Skin of body (tissue), 2 donors: ENCODE results near the gene ZNF628. TPM values are rescaled to one million over a fixed set of nuclear protein-coding genes. Genes with fewer than 3 reads are reported as not detected.

ENCODE experiments used
- DNase-seq: peaks from one replicate; lab custom pipeline; 2025; lab: John Stamatoyannopoulos, UW
- total RNA-seq: library from RNA; depleted of rRNA; stranded (reverse); fragments of >200 nt; gene quantifications from one replicate; pipeline ENCODE4 v1.2.3, GENCODE V29; 2014

The ZNF628 gene
- total RNA-seq, 1 donor from 2014 or later, result 1.1 TPM

- DNase-seq, result no peak
Observed at GRCh38 chr19:55528030-55528803, 51.8 kb downstream of the ZNF628 start.

GRCh38 chr19:55529636-55530234 lies 53.3 kb downstream of the ZNF628 start:
- DNase-seq, result no peak

GRCh38 chr19:55530996-55531395 lies 54.6 kb downstream of the ZNF628 start:
- no peak for DNase-seq

Other genes with a start within 250 kb of the ZNF628 start
- 1.2 TPM for gene TMEM86B, start 247.9 kb upstream of the ZNF628 start, total RNA-seq
- gene PPP6R1, start 217.6 kb upstream of the ZNF628 start, total RNA-seq, result 20.8 TPM
- 12.1 TPM for gene HSPBP1, start 196.5 kb upstream of the ZNF628 start, total RNA-seq
- gene BRSK1, start 192.6 kb upstream of the ZNF628 start, total RNA-seq, result 3.6 TPM
- gene TMEM150B, start 151.3 kb upstream of the ZNF628 start, total RNA-seq, result 1.1 TPM
- 17.0 TPM for gene KMT5C, start 136.7 kb upstream of the ZNF628 start, total RNA-seq
- gene COX6B2, start 121.9 kb upstream of the ZNF628 start, total RNA-seq, result 3.1 TPM
- gene GARIN5B, start 113.4 kb upstream of the ZNF628 start, total RNA-seq, result not detected
- 0.30 TPM for gene IL11, start 106.2 kb upstream of the ZNF628 start, total RNA-seq
- gene TMEM190, start 99.8 kb upstream of the ZNF628 start, total RNA-seq, result not detected
- 0.30 TPM for gene TMEM238, start 92.3 kb upstream of the ZNF628 start, total RNA-seq
- gene RPL28, start 90.7 kb upstream of the ZNF628 start, total RNA-seq, result 377 TPM
- 25.4 TPM for gene UBE2S, start 68.8 kb upstream of the ZNF628 start, total RNA-seq
- 0.10 TPM for gene SHISA7, start 33.3 kb upstream of the ZNF628 start, total RNA-seq
- 23.0 TPM for gene ISOC2, start 15.0 kb upstream of the ZNF628 start, total RNA-seq
- gene C19orf85, start 11.9 kb upstream of the ZNF628 start, total RNA-seq, result not detected
- 6.1 TPM for gene NAT14, start 8.6 kb downstream of the ZNF628 start, total RNA-seq
- 16.5 TPM for gene SSC5D, start 11.8 kb downstream of the ZNF628 start, total RNA-seq
- gene SBK2, start 60.5 kb downstream of the ZNF628 start, total RNA-seq, result not detected
- not detected for gene SBK3, start 68.9 kb downstream of the ZNF628 start, total RNA-seq
- gene ZNF579, start 104.2 kb downstream of the ZNF628 start, total RNA-seq, result 2.2 TPM
- gene FIZ1, start 122.9 kb downstream of the ZNF628 start, total RNA-seq, result 3.2 TPM
- 6.4 TPM for gene ZNF524, start 123.7 kb downstream of the ZNF628 start, total RNA-seq
- gene ZNF865, start 129.0 kb downstream of the ZNF628 start, total RNA-seq, result 2.1 TPM
- gene ZNF784, start 147.9 kb downstream of the ZNF628 start, total RNA-seq, result 3.2 TPM
- gene ZNF580, start 164.4 kb downstream of the ZNF628 start, total RNA-seq, result 4.0 TPM
- 12.4 TPM for gene ZNF581, start 167.0 kb downstream of the ZNF628 start, total RNA-seq
- gene CCDC106, start 171.6 kb downstream of the ZNF628 start, total RNA-seq, result 4.2 TPM
- gene U2AF2, start 178.4 kb downstream of the ZNF628 start, total RNA-seq, result 64.1 TPM
- gene EPN1, start 198.6 kb downstream of the ZNF628 start, total RNA-seq, result 20.8 TPM